Mesendoderm (in vitro differentiated cells): Measurements from ENCODE around the gene HADHA.
"Not testable (repeated sequence)": the region's sequence is repeated elsewhere in the genome, so short reads cannot be mapped to it uniquely, and the experiment has no call there.

Experiments
- DNase-seq: peaks from one replicate; pipeline ENCODE4 v3.0.0; 2013
- H2AK5ac ChIP-seq: 2 replicates; pipeline ENCODE4 v1.6.1; 2013; ENCODE audit warnings: low read length, inconsistent platforms
- H2BK120ac ChIP-seq: 2 replicates; pipeline ENCODE4 v1.6.1; 2013; ENCODE audit warnings: low read depth, mild to moderate bottlenecking, low read length, moderate library complexity, mixed read lengths
- H2BK15ac ChIP-seq: replicated peaks from 2 replicates; pipeline ENCODE4 v1.6.1; 2013; ENCODE audit warnings: low read depth, mild to moderate bottlenecking, moderate library complexity
- H2BK5ac ChIP-seq: 2 replicates; pipeline ENCODE4 v1.6.1; 2013; ENCODE audit warnings: low read length, inconsistent platforms
- H3K18ac ChIP-seq: 2 replicates; pipeline ENCODE4 v1.6.1; 2013; ENCODE audit warnings: mild to moderate bottlenecking, low read length, mixed read lengths
- H3K23ac ChIP-seq: one replicate; pipeline ENCODE4 v1.6.1; 2013; ENCODE audit warnings: low read length
- H3K27ac ChIP-seq: 2 replicates; pipeline ENCODE4 v1.5.1; 2013; ENCODE audit warnings: low read depth, mild to moderate bottlenecking, inconsistent platforms, low read length, moderate library complexity
- H3K27me3 ChIP-seq: 2 replicates; pipeline ENCODE4 v1.6.1; 2013; ENCODE audit warnings: low read length, control low read depth, mild to moderate bottlenecking, inconsistent platforms; ENCODE audit not compliant: insufficient read depth, poor library complexity
- H3K36me3 ChIP-seq: 2 replicates; pipeline ENCODE4 v1.6.1; 2013; ENCODE audit warnings: low read length, inconsistent platforms; ENCODE audit not compliant: control insufficient read depth, insufficient read depth
- H3K4ac ChIP-seq: one replicate; pipeline ENCODE4 v1.6.1; 2013; ENCODE audit warnings: low read depth, mild to moderate bottlenecking, low read length, moderate library complexity
- H3K4me1 ChIP-seq: 2 replicates; pipeline ENCODE4 v1.6.1; 2013; ENCODE audit warnings: low read depth, low read length, inconsistent platforms; ENCODE audit not compliant: control insufficient read depth
- H3K4me2 ChIP-seq: 2 replicates; pipeline ENCODE4 v1.6.1; 2013; ENCODE audit warnings: low read length
- H3K4me3 ChIP-seq: 2 replicates; pipeline ENCODE4 v1.5.1; 2013; ENCODE audit warnings: mild to moderate bottlenecking, low read length
- H3K56ac ChIP-seq: one replicate; pipeline ENCODE4 v1.6.1; 2013; ENCODE audit warnings: low read length
- H3K79me1 ChIP-seq: 2 replicates; pipeline ENCODE4 v1.6.1; 2013; ENCODE audit warnings: low read length, inconsistent platforms
- H3K79me2 ChIP-seq: 2 replicates; pipeline ENCODE4 v1.6.1; 2013; ENCODE audit warnings: mild to moderate bottlenecking, low read length; ENCODE audit not compliant: control insufficient read depth, insufficient read depth
- H3K9ac ChIP-seq: 2 replicates; pipeline ENCODE4 v1.6.1; 2013; ENCODE audit warnings: low read length, inconsistent platforms
- H4K5ac ChIP-seq: one replicate; pipeline ENCODE4 v1.6.1; 2013; ENCODE audit warnings: low read length
- H4K8ac ChIP-seq: one replicate; pipeline ENCODE4 v1.6.1; 2013; ENCODE audit warnings: low read depth, mild to moderate bottlenecking, control low read depth, low read length, moderate library complexity
- WGBS: extraction: QIAGEN DNeasy Blood & Tissue Kit; methylation state at CpG from one replicate; pipeline ENCODE4 v1.1.7; 2013; ENCODE audit warnings: low lambda C conversion rate, missing lambda C conversion rate; ENCODE audit not compliant: insufficient coverage; ENCODE audit errors: extremely low coverage; 5-methylcytosine and 5-hydroxymethylcytosine counted together

Gene HADHA

DNA sequence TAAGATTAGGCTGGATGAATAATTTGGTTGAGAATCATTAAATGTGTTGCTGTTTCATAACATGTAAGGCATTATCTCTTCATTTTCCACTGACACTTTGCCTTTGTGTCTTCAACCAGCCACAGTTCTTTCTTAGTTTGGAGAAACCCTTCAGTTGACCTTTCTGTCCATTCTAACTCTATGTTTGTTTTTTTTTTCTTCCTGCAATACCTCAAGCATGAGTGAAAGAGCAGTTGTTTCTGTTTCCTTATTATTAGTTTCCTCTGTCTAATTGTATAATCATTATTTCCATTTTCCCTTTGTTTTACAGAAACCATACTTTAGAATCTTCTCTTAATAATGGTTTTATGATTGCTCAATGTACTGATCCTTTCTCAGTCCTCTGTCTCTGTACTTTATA, 25.9 kb upstream of the HADHA start:
- Histone ChIP-seq H3K27ac (no peak overlapping the region), H3K79me1 (no peaks in the 10 kb centered on the region), H2BK120ac (no peak overlapping the region), H3K4me1 (no peaks in the 10 kb centered on the region), H2AK5ac (no peak overlapping the region), H3K27me3 (no peaks in the 10 kb centered on the region), H3K4ac (no peak overlapping the region), H3K23ac (no peak overlapping the region), H4K5ac (no peak overlapping the region), H3K18ac (no peak overlapping the region), H3K36me3 (no peaks in the 10 kb centered on the region), H2BK5ac (no peak overlapping the region), H3K79me2 (no peaks in the 10 kb centered on the region), H3K9ac (no peak overlapping the region), H4K8ac (no peak overlapping the region), H3K56ac (no peak overlapping the region), H3K4me2 (no peak overlapping the region), H3K4me3 (no peak overlapping the region), H2BK15ac (no peak overlapping the region)
- DNase-seq, result no peak

DNA sequence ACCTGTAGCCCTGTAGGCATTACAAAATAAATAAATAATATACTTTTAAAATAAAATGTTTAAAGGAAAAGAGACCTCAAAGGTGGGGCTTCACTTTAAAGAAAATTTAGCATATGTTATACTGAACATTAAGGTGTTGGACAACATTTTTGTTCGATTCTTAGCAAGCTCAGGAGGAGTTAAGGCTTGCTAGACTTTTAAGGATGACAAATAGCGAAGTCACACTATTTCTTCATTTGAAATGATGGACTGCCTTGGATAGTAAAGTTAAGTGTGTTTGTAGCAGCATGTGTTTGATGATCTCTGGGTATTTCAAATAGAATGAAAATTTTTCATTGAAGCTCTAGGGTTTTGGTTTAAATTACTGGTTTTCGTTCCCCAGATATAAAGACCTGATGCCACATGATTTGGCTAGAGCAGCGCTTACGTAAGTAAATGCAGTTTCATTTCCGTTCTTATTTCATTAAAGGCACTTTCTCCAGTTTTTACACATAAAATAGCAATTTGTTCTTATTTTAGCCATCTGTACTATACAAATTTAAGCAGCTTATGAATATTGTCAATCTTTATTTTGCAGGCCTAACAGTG, 25.2 kb upstream of the HADHA start:
- H4K8ac ChIP-seq, result no peak overlapping the region
- no peak overlapping the region for H3K4me2 ChIP-seq
- no peak overlapping the region for H3K56ac ChIP-seq
- no peak overlapping the region for H3K23ac ChIP-seq
- no peaks in the 10 kb centered on the region for H3K27me3 ChIP-seq
- no peak overlapping the region for H3K27ac ChIP-seq
- H3K4me3 ChIP-seq, result no peak overlapping the region
- H3K18ac ChIP-seq, result no peak overlapping the region
- H2BK5ac ChIP-seq, result no peak overlapping the region
- no peak overlapping the region for H3K9ac ChIP-seq
- H2AK5ac ChIP-seq, result no peak overlapping the region
- H2BK15ac ChIP-seq, result no peak overlapping the region
- H3K79me1 ChIP-seq, result no peaks in the 10 kb centered on the region
- H3K4ac ChIP-seq, result no peak overlapping the region
- H3K36me3 ChIP-seq, result no peaks in the 10 kb centered on the region
- DNase-seq, result no peak
- no peak overlapping the region for H4K5ac ChIP-seq
- H3K4me1 ChIP-seq, result no peaks in the 10 kb centered on the region
- no peaks in the 10 kb centered on the region for H3K79me2 ChIP-seq
- WGBS, result no CpG with 5 or more reads among the region's 6 CpGs
- no peak overlapping the region for H2BK120ac ChIP-seq

DNA sequence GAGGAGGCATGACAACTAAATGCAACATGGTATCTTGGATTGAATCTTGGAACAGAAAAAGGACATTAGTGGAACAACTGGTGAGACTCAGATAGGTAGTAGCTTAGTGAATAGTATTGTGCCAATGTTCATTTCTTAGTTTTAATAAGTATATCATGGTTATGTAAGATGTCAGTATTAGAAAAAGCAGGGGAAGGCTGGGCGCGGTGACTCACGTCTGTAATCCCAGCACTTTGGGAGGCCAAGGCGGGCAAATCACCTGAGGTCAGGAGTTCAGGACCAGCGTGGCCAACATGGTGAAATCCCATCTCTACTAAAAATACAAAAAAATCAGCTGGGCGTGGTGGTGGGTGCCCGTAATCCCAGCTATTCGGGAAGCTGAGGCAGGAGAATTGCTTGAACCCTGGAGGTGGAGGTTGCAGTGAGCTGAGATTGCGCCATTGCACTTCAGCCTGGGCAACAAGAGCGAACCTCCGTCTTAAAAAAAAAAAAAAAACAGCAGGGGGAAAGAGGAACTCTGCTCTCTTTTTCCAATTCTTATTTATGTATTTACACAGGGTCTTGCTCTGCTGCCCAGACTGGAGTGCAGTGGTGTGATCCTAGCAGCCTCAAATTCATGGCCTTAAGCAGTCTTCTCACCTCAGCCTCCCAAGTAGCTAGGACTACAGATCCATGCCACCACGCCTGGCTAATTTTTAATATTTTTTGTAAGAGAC, 24.4 kb upstream of the HADHA start:
- H3K27me3 ChIP-seq, H2BK120ac ChIP-seq, H3K4me1 ChIP-seq: not testable (repeated sequence)

DNA sequence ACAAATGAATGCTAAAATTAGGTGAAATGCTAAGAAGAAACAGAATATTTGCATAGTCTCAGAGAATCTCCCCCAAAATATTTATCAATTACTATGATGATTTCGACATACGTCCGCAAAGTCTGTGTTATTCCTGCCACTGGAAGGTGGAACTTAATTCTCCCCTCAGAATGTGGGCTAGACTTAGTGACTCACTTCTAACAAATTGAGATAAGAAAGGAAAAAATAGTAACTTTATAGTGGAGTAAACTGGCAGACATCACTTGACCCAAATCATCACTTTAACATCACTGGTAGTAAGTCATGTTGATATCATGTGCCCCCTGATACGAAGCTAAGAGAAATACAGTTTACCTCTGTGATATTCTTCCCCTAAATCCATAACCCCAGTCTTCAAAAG, 23.8 kb upstream of the HADHA start:
- no peak overlapping the region for H3K18ac ChIP-seq
- H3K23ac ChIP-seq, result no peak overlapping the region
- H3K4ac ChIP-seq, result no peak overlapping the region
- no peak overlapping the region for H3K27ac ChIP-seq
- no peak overlapping the region for H3K56ac ChIP-seq
- no peak overlapping the region for H3K4me2 ChIP-seq
- no peaks in the 10 kb centered on the region for H3K4me1 ChIP-seq
- no peaks in the 10 kb centered on the region for H3K79me2 ChIP-seq
- no peak overlapping the region for H3K4me3 ChIP-seq
- no peak overlapping the region for H2AK5ac ChIP-seq
- no peaks in the 10 kb centered on the region for H3K27me3 ChIP-seq
- no CpG with 5 or more reads among the region's 4 CpGs for WGBS
- DNase-seq, result no peak
- no peak overlapping the region for H2BK120ac ChIP-seq
- no peak overlapping the region for H2BK5ac ChIP-seq
- no peaks in the 10 kb centered on the region for H3K79me1 ChIP-seq
- H3K9ac ChIP-seq, result no peak overlapping the region
- no peak overlapping the region for H4K8ac ChIP-seq
- no peaks in the 10 kb centered on the region for H3K36me3 ChIP-seq
- no peak overlapping the region for H2BK15ac ChIP-seq
- no peak overlapping the region for H4K5ac ChIP-seq

More for the DNA sequence above, 24.4 kb upstream of the HADHA start:
- H3K79me2 ChIP-seq, H3K4ac ChIP-seq, H3K23ac ChIP-seq, H2BK15ac ChIP-seq, H3K27ac ChIP-seq, H2AK5ac ChIP-seq, H3K9ac ChIP-seq, H4K8ac ChIP-seq, DNase-seq, H3K36me3 ChIP-seq, H3K56ac ChIP-seq, H3K18ac ChIP-seq, H3K4me2 ChIP-seq, H2BK5ac ChIP-seq, H3K4me3 ChIP-seq, H4K5ac ChIP-seq, H3K79me1 ChIP-seq: not testable (repeated sequence)
- WGBS, result no CpG with 5 or more reads among the region's 12 CpGs

DNA sequence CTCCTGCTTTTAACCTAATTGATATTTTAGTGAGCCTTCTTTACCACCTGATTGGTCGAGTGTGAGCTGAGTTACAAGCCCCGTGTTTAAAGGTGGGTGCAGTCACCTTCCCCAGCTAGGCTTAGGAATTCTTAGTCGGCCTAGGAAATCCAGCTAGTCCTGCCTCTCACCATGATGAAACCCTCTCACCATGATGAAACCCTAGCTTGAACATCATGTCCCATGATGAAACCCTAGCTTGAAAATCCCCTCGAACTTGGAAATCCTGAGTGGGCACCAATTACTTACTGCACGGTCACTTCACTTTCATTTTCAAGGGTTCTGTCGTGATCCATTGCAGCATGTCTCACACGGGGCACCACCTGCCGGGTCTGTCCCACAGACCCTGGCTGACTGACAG, 14.4 kb upstream of the HADHA start:
- not testable (repeated sequence) for H3K27me3 ChIP-seq, H4K8ac ChIP-seq, H3K4ac ChIP-seq, H2BK15ac ChIP-seq, H4K5ac ChIP-seq, H2BK120ac ChIP-seq, H3K79me1 ChIP-seq, H3K27ac ChIP-seq, H3K4me2 ChIP-seq, H3K79me2 ChIP-seq, H3K18ac ChIP-seq, H3K4me1 ChIP-seq, H3K4me3 ChIP-seq, DNase-seq, H2BK5ac ChIP-seq, H3K56ac ChIP-seq, H3K23ac ChIP-seq, H3K36me3 ChIP-seq, H2AK5ac ChIP-seq, H3K9ac ChIP-seq
- no CpG with 5 or more reads among the region's 8 CpGs for WGBS
